Activated CD8-positive, alpha-beta memory T cell treated with anti-CD3 and anti-CD28 coated beads for 24 hours (primary cell): ENCODE measurements around the gene PATJ.
"Not testable (repeated sequence)": the region's sequence is repeated elsewhere in the genome, so short reads cannot be mapped to it uniquely, and the experiment has no call there.

ENCODE experiments used
- DNase-seq: peaks from one replicate; pipeline ENCODE4 v3.0.0-alpha.2; 2020

The PATJ gene

DNA sequence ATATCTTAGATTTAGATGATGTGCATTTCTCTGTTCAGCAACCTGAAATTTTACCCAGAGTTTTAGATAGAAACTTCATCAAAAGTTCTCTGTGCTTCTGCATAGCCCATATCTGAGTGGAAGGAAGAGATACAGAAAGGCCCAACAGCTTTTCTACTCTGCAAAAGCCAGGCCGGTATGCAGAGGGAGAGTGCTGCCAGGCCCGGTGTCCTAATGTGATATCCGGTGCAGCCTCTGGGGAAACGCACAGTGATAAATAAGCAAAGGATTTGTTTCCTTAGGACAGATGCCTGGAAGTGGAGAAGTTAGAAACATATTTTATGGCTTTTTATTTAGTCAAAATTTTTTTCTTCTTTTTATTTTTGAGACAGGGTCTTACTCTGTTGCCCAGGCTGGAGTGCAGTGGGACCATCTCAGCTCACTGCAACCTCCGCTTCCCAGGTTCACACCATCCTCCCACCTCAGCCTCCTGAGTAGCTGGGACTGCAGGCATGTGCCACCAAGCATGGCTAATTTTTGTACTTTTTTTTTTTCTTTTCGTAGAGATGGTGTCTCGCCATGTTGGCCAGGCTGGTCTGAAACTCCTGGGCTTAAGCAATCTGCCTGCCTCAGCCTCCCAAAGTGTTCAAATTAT lies 145.8 kb downstream of the PATJ start:
- DNase-seq = no peak

DNA sequence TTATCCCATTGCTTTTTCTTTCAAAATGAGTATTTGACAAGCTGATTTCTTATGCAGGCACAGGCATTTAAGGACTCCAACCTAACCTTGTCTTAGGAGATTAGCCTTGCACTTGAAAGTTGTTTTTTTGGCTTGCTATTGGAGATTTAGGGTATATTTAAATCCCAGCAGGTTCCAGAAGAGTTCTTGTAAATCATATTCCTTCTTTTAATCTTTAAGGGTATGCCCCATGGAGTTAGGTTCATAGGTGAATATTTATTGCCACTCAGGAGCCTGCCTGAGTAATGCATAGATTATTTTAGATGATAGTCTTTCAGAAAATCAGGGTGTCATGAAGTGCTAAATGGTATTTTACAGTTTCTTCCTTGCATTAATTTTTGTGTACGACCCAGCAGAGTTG lies 146.5 kb downstream of the PATJ start:
- DNase-seq = no peak

GRCh38 chr1:61890435-61890834 lies 148.2 kb downstream of the PATJ start:
- DNase-seq = not testable (repeated sequence)

DNA sequence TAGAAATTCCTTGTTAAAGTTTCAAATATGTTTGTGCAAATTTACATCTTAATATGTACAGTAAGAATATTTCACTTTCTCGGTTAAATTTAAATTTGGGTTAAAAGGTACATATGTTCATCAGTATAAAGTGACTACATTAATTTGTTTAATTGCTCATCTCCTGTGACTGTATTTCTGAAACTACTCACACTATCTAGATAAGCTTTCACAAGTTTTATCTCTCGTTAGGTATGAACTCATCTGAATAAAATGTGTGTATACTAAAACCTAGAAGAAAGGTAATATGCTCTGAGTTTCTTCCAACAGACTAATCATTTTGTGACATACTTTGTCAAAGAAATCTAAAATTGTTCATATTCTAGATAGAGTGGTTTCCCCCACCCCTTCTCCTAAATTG lies 150.7 kb downstream of the PATJ start:
- DNase-seq = no peak

DNA sequence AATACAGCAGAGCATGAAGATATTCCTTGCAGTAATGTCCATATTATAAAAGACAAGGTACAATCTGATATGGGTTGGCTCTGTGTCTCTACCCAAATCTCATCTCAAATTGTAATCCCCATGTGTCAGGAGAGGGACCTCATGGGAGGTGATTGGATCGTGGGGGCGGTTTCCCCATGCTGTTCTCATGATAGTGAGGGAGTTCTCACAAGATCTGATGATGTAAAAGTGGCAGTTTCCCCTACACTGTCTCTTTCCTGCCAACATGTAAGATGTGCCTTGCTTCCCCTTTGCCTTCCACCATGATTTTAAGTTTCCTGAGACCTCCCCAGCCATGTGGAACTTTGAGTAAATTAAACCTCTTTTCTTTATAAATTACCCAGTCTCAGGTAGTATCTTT lies 152.0 kb downstream of the PATJ start:
- not testable (repeated sequence) for DNase-seq

DNA sequence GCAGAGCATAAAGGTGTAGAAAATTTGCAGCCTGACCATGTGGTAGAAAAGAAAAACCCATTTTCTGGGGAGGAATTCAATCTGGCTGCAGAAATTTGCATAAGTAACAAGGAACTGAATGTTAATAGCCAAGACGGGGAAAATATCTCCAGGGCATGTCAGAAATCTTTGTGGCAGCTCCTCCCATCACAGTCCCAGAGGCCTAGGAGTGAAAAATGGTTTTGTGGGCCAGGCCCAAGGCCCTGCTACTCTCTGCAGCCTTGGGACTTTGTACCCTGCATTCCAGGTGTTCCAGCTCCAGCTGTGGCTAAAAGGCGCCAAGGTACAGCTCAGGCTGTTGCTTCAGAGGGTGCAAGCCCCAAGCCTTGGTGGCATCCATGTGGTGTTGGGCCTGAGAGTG lies 152.9 kb downstream of the PATJ start:
- DNase-seq = no peak

DNA sequence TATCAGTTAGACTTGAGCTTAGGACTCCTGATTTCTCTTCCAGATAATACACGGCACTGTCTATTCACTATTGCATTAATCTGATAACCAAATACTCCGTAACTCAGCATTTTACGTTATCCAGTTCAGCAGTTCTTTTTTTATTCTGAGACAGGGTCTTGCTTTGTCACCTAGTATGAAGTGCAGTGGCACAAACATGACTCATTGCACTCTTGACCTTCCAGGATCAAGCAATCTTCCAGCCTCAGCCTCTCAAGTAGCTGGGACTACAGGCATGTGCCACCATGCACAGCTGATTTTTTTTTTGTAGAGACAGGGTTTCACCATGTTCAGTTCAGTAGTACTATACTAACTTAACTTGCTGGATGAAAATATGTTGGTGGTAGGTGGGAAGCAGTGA lies 156.4 kb downstream of the PATJ start:
- DNase-seq = no peak

DNA sequence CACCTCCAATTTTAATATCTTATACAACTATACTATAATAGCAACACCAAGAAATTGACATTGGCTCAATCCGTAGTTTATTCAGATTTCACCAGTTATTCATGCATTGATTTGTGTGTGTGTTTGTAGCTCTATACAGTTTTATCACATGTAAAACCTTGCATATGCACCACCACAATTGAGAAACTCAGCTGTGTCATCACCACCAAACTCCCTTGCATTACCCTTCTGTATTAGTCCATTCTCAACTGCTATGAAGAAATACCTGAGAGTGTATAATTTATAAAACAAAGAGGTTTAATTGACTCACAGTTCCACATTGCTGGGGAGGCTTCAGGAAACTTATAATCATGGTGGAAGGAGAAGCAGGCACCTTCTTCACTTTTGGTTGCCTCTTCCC lies 162.1 kb downstream of the PATJ start:
- DNase-seq = no peak

DNA sequence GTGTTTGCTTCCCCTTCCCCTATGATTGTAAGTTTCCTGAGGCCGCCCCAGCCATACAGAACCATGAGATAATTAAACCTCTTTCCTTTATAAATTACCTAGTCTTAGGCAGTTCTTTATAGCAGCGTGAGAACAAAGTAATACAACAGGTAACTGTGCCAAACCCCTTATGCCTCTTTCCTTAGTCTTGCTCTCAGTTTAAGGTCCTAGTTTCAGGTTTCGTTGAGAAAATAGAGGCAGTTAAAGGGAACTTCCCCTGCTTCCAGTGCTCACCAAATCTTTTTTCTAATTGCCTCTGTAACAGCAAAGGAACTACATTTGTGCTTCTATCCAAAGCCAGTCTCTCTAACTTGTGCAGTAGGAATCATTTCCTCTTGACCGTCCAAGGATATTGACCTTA lies 164.8 kb downstream of the PATJ start:
- DNase-seq = no peak

DNA sequence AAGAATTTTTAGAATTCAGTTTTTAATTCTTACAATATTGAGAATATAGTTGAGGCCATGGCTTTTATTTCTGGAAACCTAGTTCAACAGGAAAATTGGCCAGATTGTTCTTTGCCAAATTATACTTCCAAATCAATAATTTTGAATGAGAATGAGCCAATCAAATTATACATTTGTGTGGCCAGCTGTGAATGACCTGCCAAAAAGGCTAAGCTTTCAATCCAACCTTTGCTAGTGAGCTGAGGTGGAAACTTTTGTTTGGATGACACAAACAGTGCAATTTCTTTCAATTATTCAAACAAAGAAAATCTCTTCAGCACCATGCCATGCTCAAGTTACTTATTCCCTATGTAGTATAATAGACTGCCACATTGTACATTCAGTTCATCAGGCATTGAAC lies 167.8 kb downstream of the PATJ start:
- no peak for DNase-seq

DNA sequence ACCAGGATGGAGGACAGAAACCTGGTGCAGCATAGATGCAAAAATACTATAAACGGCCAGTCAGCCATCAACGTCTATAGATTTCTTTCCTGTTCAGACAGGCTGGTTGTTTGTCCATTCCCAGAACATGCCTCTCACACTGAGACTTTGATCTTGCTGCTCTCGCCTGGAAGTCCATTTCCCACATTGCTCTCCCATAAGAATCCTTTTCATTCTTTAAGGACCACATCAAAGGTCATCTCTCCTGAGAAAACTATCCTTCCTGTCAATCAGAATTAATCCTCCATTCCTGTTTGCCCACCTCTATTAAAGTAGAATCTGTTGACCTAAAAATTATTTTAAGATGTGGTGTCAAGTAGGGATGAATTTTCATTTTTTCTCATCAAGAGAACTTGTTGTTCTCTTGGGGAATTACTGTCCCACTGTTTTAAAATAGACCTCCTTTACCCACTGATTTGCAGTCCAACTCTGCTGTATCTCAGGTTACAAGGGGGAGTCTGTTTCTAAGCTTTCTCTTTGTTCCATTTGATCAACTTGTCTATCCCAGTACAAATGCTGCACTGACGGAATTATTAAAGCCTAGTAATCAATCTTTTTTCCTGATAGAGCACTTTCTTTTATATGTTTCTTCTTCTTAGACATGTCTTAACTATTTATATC lies 172.7 kb downstream of the PATJ start:
- DNase-seq = no peak

GRCh38 chr1:61921435-61921834 lies 179.2 kb downstream of the PATJ start:
- no peak for DNase-seq

GRCh38 chr1:61922950-61923480 lies 180.7 kb downstream of the PATJ start:
- DNase-seq = no peak

GRCh38 chr1:61925591-61926298 lies 183.5 kb downstream of the PATJ start:
- DNase-seq = no peak

DNA sequence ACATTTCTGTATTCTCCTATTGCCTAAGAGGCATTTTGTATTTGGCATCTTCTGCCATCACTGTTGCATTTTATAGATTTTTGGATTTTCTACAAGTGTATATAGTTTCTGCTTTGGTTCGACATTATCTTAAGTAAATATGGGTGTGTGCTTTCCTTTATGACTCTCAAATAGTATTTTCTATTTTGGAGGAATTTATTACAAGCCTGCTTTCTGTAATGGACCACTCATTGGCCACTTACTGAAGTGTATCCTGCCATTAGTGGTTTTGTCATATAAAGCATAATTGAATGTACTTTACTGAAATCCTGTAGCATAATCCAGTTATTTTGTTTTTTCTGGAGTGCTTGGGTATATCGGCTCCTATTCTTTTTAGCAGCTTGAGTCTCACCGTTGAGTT lies 184.3 kb downstream of the PATJ start:
- DNase-seq = no peak

DNA sequence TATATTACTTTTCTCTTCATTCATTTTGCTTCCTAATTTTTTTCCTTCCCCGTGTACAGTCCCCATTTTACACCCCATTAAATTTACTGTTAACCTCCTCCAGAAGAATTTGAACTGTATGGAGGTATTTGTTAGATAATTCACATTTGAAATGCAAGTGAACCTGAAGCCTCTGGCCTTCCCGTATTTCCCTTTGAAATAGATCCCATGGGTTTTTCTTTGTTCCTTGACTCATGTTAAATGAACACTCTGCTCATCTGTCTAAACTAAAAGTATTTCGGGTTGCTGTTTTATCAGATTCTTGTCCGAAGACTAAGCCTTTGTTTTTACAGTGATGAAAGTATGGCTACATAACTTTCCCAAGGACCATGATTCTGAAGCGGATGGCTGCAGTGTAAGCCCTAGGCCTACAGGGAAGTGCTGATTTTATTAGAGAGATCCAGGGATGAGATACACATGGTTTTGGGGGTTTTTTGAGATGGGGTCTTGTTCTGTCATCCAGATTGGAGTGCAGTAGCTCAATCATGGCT lies 187.9 kb downstream of the PATJ start:
- DNase-seq = no peak

DNA sequence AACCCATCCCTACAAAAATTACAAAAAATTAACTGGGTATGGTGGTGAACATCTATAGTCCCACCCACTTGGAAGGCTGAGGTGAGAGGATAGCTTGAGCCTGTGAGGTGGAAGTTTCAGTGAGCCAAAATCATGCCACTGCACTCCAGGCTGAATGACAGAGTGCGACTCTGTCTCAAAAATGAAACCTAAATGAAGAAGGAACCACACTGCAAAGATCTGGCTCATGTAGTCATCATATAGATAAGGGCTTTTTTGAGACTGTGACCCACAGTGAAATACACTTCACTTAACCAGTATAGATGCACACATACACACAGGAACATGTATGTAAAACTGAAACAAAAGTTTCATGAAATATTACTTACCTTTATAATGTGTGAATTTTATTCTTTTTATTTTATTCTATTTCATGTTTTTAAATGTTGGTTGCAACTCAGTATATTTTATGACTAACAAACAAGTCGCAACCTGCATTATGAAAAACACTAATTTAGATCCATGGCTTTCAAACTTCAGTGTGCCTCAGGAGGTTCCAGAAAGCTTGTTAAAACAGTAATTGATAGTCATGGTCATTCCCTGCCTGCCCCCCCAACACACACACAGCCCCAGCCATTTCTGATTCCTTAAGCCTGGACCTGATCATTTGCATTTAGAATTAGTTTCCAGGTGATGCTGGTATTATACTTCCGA lies 189.5 kb downstream of the PATJ start:
- DNase-seq = no peak

GRCh38 chr1:61935516-61935915 lies 193.2 kb downstream of the PATJ start:
- DNase-seq = no peak

DNA sequence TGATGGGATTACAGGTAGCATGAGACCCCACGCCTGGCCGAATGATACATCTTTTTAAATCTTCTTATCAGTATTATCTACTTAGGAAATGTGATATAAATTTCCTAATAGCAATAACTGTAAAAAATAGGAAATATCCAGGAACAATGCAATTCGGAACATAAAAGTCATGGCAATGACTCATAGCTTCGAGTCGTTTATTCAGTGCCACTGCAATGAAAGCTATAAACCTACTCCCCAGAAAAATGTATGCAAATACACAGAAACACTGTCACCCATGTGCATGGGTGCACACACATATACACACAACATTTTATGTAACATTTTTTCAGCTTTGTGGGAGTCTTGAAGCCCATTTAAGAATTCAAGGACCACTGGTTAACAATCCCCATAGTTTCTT lies 194.6 kb downstream of the PATJ start:
- no peak for DNase-seq

GRCh38 chr1:61941794-61942193 lies 199.5 kb downstream of the PATJ start:
- no peak for DNase-seq

DNA sequence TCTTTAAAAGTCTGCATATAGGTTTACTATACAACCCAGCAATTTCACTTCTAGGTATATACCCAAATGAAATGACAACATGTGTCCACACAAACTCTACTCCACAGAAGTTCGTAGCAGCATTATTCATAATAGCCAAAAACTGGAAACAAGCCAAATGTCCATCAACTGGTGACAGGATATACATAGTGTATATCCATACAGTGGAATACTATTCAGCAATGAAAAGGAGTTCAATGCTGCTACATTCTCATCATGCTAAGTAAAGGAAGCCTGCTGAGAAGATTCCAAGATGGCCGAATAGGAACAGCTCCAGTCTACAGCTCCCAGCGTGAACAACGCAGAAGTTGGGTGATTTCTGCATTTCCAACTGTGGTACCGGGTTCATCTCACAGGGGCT lies 200.6 kb downstream of the PATJ start:
- DNase-seq = no peak

DNA sequence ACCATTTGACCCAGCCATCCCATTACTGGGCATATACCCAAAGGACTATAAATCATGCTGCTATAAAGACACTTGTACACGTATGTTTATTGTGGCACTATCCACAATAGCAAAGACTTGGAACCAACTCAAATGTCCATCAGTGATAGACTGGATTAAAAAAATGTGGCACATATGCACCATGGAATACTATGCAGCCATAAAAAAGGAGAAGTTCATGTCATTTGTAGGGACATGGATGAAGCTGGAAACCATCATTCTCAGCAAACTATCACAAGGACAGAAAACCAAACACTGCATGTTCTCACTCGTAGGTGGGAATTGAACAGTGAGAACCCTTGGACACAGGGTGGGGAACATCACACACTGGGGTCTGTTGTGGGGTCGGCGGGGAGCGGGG lies 206.4 kb downstream of the PATJ start:
- not testable (repeated sequence) for DNase-seq

- DNase-seq = no peak
Measured at GRCh38 chr1:61950418-61950817, 208.1 kb downstream of the PATJ start.
